ENCODE data around the gene MRPS27.

Gene MRPS27

DNA sequence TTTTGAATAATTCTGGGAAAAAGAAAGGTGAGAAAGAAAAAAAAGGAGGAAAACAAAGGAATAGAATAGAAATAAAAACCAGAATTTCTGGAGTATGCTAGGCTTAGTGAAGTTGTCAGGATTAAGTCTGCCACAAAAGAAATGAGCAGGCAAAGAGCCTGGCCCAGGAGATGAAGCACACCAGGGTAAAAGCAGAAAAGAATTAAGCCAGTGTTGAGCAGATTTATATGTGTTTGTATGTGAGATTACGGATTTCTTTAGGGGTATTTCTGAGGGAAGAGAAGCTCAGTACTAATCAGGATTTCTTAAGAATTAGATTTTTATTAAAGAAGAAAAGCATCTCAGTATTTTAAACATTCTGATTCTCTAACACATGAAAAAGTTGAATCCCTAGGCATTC is 74.5 kb downstream of the MRPS27 start:
- TF ChIP-seq GABPA (IDR thresholded peaks at IDR 0.05; ENCODE audit: low read depth) (no peak), SPI1 (IDR thresholded peaks at IDR 0.05; ENCODE audit: borderline replicate concordance, low read depth) (no peak), POLR2AphosphoS5 (IDR thresholded peaks at IDR 0.05; ENCODE audit: low read depth) (no peak)
- TF ChIP-seq, protein P1, sequence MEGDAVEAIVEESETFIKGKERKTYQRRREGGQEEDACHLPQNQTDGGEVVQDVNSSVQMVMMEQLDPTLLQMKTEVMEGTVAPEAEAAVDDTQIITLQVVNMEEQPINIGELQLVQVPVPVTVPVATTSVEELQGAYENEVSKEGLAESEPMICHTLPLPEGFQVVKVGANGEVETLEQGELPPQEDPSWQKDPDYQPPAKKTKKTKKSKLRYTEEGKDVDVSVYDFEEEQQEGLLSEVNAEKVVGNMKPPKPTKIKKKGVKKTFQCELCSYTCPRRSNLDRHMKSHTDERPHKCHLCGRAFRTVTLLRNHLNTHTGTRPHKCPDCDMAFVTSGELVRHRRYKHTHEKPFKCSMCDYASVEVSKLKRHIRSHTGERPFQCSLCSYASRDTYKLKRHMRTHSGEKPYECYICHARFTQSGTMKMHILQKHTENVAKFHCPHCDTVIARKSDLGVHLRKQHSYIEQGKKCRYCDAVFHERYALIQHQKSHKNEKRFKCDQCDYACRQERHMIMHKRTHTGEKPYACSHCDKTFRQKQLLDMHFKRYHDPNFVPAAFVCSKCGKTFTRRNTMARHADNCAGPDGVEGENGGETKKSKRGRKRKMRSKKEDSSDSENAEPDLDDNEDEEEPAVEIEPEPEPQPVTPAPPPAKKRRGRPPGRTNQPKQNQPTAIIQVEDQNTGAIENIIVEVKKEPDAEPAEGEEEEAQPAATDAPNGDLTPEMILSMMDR (IDR thresholded peaks at IDR 0.05; ENCODE audit: insufficient read depth, low read length), result no peak
- TF ChIP-seq, protein P2, sequence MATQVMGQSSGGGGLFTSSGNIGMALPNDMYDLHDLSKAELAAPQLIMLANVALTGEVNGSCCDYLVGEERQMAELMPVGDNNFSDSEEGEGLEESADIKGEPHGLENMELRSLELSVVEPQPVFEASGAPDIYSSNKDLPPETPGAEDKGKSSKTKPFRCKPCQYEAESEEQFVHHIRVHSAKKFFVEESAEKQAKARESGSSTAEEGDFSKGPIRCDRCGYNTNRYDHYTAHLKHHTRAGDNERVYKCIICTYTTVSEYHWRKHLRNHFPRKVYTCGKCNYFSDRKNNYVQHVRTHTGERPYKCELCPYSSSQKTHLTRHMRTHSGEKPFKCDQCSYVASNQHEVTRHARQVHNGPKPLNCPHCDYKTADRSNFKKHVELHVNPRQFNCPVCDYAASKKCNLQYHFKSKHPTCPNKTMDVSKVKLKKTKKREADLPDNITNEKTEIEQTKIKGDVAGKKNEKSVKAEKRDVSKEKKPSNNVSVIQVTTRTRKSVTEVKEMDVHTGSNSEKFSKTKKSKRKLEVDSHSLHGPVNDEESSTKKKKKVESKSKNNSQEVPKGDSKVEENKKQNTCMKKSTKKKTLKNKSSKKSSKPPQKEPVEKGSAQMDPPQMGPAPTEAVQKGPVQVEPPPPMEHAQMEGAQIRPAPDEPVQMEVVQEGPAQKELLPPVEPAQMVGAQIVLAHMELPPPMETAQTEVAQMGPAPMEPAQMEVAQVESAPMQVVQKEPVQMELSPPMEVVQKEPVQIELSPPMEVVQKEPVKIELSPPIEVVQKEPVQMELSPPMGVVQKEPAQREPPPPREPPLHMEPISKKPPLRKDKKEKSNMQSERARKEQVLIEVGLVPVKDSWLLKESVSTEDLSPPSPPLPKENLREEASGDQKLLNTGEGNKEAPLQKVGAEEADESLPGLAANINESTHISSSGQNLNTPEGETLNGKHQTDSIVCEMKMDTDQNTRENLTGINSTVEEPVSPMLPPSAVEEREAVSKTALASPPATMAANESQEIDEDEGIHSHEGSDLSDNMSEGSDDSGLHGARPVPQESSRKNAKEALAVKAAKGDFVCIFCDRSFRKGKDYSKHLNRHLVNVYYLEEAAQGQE (IDR thresholded peaks at IDR 0.05; ENCODE audit: insufficient replicate concordance, low read depth), result no peak
- H3K27ac ChIP-seq (replicated peaks), result no peak overlapping the region
- H3K4me3 ChIP-seq (replicated peaks; ENCODE audit: insufficient read depth, low read length), result no peak overlapping the region
- DNase-seq (ENCODE audit: low read depth in 1 of 2, low spot score in 1 of 2), result no peak
- H3K27me3 ChIP-seq (ENCODE audit: insufficient read depth, poor library complexity, severe bottlenecking), result no peaks in the 10 kb centered on the region

DNA sequence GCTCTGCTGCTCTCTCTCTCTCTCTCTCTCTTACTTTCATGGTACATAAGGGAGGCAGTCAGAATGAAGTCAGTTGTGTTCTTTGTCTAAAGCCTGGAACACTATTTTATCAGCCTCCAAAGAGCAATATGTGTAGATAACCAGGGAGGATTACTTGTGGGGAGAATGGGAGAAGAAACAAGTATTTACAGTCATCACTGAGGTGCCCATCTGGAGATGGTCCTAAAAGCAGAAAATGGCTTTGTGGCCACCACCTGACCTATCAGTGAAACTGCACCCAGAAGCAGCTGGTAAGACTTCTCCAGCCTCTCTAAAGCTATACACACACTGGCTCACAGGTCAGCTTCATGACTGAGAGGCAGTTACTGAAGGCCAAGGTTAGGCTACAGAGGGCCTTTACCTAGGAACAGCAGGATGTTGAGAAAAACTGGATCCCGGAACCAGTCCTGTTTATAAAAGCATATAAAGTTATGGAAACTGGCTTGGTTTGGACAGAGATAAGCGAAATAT is 75.1 kb downstream of the MRPS27 start:
- DNase-seq (ENCODE audit: low read depth in 1 of 2, low spot score in 1 of 2), result peak in 1 of 2 experiments; percentile 1
- H3K27ac ChIP-seq (replicated peaks), result no peak overlapping the region
- no peaks in the 10 kb centered on the region for H3K27me3 ChIP-seq (ENCODE audit: insufficient read depth, poor library complexity, severe bottlenecking)
- no peak overlapping the region for H3K4me3 ChIP-seq (replicated peaks; ENCODE audit: insufficient read depth, low read length)
- TF ChIP-seq SPI1 (IDR thresholded peaks at IDR 0.05; ENCODE audit: borderline replicate concordance, low read depth), result no peak
- TF ChIP-seq POLR2AphosphoS5 (IDR thresholded peaks at IDR 0.05; ENCODE audit: low read depth), result no peak
- TF ChIP-seq, protein P2 (IDR thresholded peaks at IDR 0.05; ENCODE audit: insufficient replicate concordance, low read depth), result no peak
- TF ChIP-seq, protein P1 (IDR thresholded peaks at IDR 0.05; ENCODE audit: insufficient read depth, low read length), result peak; percentile 11
- no peak for TF ChIP-seq GABPA (IDR thresholded peaks at IDR 0.05; ENCODE audit: low read depth)

DNA sequence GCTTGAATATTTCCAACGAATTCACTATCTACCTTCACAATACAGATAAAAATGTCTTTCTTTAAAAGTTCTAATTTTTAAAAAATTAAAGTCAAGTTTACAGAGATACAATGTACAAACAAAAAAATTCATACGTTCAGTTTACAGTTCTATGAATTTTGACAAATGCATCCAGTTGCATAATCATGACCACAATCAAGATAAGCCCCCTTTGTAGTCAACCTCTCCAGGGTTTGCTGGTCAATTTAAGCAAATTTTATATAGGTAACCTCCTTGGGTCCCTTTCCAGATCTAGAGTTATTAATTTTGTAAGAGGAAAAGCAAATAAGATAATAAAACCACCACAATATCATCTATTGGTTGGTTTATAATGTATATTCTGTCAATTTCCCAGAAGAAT is 76.3 kb downstream of the MRPS27 start:
- no peak overlapping the region for H3K4me3 ChIP-seq (replicated peaks; ENCODE audit: insufficient read depth, low read length)
- H3K27me3 ChIP-seq (ENCODE audit: insufficient read depth, poor library complexity, severe bottlenecking), result no peaks in the 10 kb centered on the region
- TF ChIP-seq SPI1 (IDR thresholded peaks at IDR 0.05; ENCODE audit: borderline replicate concordance, low read depth) (no peak), GABPA (IDR thresholded peaks at IDR 0.05; ENCODE audit: low read depth) (no peak), POLR2AphosphoS5 (IDR thresholded peaks at IDR 0.05; ENCODE audit: low read depth) (no peak)
- TF ChIP-seq, protein P2 (IDR thresholded peaks at IDR 0.05; ENCODE audit: insufficient replicate concordance, low read depth), result no peak
- TF ChIP-seq, protein P1 (IDR thresholded peaks at IDR 0.05; ENCODE audit: insufficient read depth, low read length), result no peak
- no peak for DNase-seq (ENCODE audit: low read depth in 1 of 2, low spot score in 1 of 2)
- no peak overlapping the region for H3K27ac ChIP-seq (replicated peaks)
